HG03196 (cell line): ENCODE results near the gene COL17A1.

ENCODE experiments used
- ATAC-seq: cut with Tn5 transposase; IDR thresholded peaks from one replicate; pipeline ENCODE4 v1.9.1; 2021; ENCODE audit not compliant: unreplicated experiment

Gene COL17A1

DNA sequence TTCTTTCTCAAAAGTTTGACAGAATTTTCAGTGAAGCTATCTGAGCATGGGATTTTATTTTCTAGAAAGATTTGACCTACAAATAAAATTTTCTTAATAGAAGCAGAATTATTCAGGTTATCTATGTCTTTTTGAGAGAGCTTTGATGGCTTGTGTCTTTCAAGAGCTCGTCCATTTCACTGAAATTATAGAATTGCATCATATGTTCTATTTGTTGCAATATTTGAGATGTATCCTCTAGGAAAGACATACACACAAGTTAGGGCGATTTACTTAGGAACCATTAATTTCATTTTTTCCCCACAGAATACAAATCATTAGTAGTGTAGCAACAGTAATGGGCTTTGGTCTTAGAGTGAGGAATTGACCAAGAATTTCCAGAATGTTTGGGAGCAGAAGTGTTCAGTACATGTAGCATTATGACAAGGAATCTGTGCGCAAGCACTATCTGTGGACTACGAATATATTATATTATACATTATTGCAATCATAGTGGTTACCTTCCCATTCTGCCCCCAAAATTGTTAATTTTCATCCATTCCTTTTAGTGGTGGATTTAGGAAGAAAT is 12.8 kb upstream of the COL17A1 start:
- no peak for ATAC-seq

DNA sequence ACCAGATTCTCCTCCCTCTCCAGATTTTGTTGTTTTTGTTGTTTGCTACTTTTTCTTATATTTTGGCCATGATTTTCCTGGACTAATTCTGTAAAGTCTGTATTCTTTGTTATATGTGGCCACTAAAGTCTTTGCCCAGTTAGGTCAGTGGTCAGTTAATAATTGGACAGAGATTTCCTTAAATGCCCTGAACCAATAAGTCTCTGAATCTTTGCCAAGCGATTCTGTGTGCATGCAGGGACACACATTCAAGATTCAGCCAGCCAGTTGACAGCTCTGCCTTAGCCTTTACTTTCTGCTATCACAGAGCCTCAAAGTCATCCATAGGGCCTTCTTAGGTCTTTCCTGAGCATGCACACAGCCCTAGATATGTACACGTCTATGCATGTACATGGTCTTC is 11.0 kb upstream of the COL17A1 start:
- no peak for ATAC-seq

DNA sequence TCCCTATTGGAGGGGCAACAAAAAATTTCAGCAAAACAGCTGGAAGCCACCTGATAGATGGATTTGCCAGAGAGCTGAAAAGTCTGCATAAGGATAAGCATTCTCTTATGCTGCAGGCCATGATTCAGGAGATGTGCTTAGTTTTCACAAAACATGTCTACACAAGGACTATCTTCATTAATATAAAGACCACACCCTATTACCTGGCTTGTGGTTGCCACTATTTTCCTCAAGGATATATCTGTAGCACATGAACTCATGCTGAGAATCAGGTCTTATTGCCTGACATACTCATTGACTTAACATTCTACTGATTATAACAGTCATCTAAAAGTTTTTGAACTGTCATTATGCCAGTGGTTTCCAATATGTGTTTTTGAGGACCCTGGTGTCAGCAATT is 7.1 kb upstream of the COL17A1 start:
- no peak for ATAC-seq

DNA sequence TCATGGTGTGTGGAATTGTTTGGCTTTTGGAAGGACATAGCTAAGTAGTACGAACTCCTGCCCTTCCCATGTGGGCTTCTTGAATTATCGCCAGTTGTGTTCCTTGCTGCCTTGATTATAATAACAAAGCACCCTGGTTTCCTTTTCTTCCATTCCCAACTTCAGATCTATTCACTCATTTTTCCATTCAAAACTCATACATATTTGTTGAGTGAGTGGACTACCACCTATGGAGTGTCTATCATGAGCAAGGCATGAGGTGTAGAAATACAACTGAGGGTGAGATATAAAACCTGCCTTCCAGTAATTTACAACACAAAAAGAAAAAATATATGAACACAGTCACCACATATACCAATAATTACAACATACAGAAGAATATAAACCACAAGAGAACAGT is 4.9 kb upstream of the COL17A1 start:
- ATAC-seq, result no peak

DNA sequence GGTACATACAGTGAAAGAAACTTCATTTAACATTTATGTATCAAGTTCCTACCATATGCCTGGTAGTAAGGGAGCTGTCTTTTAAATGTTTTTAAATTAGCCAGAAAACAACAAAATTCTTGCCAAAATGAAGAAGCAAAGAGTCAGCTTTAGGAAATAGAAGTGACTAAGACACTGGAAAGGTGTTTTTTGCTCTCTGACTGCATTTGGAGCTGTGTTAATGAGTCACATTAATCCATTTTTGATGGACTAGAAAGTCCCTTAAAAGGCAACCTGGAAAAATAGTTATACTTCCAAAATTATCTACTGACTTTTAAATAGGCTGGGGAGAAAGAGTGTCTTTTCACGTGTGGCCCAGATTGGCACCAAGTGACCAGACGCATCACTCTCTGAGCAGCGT is 3.9 kb upstream of the COL17A1 start:
- ATAC-seq, result no peak

DNA sequence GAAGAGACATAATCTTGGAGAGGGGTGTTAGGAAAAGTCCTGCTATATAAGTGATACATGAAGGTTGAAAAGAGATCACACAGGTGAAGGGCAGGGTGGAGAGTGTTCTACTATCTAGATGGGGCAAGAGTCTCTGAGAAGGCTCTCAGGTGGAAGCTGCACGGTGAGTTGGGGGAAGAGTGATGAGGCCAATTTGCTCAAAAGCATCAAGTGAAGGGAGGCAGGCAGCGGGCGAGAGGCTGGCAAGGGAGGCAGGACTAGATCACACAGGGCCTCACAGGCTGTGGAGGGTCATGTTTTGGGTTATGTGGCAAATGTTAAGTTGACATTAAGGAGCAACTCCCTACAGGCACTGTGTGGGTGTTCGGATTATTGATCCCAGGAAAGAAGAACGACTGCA is 2.6 kb upstream of the COL17A1 start:
- no peak for ATAC-seq

DNA sequence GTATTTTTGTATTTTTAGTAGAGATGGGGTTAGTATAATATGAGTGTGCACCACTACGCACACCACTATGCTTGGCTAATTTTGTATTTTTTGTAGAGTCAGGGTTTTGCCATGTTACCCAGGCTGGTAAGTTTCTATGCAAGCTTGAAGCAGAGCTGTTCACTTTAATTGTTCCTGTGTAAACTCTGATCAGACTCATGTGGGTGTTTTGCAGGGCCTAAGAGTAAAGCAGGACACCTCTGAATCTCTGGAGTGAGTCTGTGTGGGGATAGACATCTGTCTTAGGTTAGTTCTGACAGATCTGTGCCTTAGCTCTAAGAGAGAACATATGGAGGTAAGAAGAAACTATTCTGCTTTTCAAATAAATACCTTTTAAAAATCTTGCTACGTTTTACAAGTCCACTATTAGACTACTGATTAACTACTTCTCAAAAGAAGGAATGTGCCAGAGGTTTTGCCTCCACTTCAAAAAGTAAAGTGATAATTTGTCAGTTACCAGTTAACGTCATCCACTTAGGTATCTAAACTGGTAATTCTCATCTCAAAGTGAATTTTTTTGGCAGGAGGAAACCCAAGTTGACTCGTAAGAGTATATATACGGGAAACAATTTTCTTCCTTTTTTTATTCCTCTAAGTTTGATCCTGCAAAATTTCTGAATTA is 1.1 kb downstream of the COL17A1 start:
- no peak for ATAC-seq

DNA sequence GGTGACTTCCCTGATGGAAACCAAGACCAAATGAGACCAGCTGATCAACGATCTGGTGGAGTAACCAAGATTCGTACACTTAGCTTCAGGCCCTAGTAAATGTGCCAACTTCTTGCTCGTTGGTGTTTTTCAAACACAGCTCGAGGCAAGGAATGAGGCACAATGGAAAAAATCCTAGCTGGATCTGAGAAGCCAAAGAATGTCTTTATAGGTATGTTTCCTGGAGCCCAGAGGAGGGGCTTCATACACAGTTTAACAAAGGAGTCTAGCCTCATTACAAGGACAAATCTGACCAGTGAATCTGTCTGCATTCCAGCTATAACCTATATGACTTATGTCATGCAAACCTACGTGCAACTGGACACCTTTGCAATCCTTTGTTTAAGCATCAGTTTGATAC is 3.7 kb downstream of the COL17A1 start:
- no peak for ATAC-seq

DNA sequence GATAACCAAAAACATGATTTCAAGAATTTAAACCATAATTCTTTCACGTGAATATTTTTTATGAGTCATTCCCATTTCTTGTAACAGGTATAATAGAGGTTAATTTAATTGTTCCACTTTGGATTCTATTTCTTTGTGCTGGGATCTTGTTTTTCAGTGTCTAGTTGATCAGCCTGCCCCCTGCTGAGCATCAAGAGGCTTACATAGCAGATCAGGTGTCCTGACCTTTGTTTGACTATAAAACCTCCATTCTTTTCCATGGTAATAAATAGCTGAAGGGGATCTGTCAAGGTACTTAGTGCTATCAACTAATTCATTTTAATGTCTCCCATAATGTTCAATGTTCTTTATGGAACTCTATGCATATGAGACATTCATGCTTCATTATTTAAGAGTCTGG is 4.9 kb downstream of the COL17A1 start:
- ATAC-seq, result no peak

DNA sequence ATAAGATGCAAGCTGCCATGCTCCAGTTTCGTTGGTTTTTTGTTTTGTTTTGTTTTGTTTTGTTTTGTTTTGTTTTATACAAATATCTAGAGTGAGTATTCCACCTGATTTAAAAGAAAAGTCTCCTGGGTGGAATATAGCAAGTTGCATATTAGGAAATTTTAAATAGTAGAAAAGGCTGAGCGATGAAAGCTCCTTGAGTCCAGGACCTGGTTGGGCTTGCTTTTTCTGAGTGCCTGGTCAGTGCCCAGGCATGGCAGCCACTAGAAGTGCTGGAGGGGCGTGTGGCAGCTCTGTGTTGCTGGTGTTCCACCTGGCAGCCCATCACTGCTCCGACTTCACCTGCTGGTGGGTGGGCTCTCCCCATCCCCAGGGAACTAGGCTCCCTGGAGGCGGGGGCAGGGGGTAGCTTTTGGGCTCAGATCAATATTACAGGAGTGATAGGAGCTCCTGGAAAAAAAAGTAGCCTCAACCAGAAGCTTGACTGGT is 8.0 kb downstream of the COL17A1 start:
- ATAC-seq, result no peak

DNA sequence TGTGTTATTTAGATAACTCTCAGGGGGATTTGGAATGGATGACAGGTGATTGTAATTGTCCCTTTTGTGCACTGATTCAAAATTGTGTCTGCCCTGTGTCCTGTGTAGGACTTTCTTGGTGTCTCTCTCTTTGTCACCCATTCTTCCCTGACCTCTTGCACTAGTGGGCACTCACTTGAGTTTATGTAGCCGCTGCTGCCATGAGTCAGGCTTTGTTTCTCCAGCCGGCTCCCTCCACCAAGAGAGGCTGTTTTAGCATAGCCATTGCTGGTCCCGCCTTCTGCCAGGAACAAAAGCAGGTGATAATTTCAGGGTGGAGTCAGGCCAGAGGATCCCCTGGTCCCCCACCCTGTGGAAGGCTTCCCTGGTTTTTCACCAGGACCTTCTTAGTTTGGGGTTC is 8.4 kb downstream of the COL17A1 start:
- ATAC-seq, result no peak

DNA sequence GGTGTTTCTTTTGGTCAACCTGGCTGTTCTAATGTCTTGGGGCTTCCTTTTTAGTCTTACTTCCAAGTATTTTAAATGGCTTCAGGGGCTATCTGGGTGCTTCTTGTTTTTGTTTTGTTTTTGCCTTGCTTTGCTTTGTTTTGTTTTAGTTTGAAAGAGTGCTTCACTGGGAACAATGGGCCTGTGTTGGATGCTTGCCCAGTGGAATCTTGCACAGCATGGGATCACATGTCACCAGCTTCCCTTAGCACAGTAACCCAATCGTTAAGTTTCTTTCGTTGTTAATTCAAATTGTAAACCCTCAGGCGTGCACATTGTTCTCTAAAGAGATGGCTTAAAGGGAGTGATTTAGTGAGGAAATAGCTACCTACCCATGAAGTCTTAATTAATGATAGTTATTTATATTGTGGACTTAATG is 8.9 kb downstream of the COL17A1 start:
- no peak for ATAC-seq

DNA sequence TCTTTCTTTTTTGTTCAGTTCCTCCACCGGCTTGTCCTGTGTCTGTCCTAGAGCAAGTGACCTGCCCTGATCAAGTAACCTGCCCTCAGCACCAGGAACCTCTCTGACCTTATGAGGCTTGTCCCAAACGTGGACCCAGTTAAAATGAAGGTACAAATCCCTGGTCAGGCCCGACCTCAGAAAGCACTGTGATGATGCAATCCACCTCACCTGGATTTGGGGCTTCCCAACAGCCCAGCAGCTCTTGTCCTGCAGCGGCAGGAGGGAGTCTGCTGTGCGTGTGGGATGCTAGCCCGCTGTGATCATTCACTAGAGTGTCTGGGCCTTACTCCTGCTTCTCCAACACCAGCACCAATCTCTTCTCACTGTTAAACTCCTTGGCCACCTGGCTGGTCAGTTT is 11.2 kb downstream of the COL17A1 start:
- ATAC-seq, result no peak

DNA sequence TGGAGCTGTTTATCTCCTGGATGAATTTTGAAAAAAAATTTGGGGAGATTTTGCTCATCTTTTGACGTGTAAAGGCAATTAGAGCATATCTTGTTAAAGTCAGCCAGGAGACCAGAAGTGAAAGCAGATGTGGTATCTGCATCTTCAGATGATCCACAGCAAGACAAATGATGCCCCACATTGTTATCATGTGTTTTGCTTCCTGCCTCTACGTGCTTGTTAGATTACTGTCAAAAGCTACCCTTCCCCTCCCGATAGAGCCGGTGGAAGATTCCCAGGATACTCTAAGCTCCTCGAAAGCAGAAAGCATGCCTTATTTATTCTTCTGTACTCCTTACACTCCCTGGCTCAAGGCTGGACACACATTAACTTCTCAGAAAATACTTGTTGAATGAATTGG is 12.9 kb downstream of the COL17A1 start:
- no peak for ATAC-seq

DNA sequence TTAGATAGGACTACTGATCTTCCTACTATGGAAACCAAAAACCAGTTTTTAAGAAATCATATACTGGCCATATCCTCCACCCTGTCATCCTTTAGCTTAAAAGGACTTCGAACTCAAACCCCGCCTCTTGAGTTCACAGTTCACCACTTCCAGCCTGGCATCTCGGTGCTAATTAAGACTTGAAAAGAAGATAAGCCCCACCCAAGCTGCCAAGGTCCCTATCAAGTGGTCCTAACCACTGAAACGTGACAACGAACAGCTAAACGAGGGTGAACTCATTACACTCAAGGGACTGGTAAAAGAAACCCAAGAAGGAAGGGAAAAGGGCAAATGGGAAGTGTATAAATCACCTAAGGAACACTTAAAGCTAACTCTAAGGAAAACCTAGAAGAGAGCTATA is 16.1 kb downstream of the COL17A1 start:
- no peak for ATAC-seq

DNA sequence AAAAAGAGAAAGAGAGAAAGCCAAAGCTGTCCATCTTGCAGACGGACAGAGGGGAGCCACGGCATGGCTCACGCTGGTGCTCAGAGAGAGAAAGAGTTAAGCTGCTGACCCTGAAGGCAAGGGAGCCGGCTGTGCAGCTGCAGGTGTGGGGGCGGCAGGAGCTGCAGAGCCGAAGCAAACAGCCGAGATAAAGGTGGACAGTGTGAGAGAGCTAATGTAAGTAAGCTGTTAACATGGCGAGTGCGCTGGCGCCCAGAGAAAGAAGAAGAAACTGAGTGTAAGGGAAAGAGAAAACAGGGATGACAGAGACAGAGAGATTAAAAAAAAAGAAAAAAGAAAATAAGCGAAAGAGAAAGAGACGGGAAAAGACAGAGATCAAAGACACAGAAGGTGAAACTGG is 18.2 kb downstream of the COL17A1 start:
- ATAC-seq, result no peak

DNA sequence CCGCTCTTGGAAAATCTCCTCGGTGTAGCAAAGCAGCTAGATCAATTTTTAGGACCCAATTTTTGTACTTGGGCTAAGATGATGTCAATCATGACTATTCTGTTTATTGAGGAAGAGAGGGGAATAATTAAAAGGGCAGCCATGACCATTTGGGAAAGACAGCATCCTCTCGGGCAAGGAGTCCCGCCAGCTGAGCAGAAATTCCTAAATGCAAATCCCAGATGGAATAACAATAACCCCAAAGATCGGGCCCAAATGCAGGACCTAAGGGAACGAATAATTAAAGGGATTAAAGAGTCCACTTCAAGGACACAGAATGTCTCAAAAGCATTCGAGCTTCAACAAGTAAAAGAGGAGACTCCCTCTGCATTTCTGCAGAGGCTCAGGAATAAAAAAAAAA is 18.7 kb downstream of the COL17A1 start:
- ATAC-seq, result no peak

DNA sequence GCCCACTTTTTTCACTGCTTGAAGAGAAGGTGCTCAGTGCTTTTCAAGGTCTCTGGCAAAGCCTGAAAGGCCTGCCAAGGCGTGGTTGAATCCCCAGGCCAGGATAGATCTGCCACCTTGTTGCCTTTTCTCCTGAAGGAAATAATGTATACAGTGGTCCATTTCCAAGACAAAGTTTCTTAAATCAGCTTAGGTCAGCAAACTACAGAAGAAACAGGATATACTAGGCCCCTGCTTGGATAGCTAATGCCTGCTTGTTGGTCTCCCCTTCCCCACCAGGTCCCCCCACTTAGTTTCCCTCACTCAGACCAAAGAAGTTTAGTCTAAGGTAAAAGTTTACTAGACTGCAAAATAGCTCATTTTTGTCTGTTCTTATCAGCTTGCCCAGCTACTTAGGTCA is 19.9 kb downstream of the COL17A1 start:
- ATAC-seq, result no peak

DNA sequence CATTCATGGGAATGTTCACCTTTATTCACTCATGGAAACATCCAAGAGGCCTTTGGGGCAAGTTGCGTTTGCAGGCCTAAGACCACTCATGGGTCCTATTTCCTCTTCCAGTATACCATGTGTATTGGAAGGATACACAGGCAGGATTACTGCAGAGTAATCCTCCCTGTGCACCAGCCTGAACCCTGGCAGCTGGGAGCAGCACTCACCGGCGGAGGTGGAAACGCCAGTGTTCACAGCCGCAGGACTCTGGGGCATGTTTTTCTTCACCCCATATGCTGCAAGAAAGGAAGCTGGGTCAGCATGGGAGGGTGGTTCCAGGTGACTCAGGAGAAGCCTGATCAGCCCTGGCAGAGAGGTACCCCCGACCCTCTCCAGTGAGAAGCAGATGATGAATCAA is 24.5 kb downstream of the COL17A1 start:
- no peak for ATAC-seq

DNA sequence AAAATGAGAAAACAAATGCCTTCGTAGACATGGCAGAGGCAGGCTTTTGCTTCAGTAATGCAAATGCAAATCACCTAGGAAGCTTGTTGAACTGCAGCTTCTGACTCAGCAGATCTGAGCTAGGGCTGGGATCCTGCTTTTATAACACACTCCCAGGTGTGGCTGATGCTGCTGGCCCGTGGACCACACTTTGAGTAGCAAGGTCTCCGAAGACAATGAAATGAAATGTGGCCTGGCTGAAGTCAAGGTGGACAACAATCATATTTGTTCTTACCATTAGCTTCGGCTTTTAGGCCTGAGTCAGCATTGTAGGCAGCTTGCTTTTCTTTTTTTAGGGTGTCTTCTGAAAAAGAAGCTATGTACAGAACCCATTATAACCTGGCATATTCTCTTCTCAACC is 26.3 kb downstream of the COL17A1 start:
- ATAC-seq, result no peak

DNA sequence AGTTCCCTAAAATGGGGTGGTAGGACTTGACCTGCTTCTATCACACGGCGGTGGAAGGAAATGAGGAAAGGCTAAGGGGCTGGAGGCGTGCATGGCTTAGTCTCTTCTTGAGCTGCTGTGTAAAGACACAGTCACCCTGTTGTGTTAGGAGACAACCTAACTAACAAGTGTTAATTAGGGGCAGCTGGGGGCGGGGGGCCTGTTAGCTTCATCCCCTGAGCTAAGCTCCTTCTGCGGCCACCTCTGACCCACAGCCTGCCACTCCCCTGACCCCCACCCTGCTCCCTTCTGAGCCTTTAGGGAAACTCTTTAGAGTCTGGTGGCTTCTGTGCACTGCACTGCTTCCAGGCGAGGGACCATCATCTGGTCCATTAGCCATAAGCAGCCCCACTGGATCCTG is 28.0 kb downstream of the COL17A1 start:
- ATAC-seq, result no peak

DNA sequence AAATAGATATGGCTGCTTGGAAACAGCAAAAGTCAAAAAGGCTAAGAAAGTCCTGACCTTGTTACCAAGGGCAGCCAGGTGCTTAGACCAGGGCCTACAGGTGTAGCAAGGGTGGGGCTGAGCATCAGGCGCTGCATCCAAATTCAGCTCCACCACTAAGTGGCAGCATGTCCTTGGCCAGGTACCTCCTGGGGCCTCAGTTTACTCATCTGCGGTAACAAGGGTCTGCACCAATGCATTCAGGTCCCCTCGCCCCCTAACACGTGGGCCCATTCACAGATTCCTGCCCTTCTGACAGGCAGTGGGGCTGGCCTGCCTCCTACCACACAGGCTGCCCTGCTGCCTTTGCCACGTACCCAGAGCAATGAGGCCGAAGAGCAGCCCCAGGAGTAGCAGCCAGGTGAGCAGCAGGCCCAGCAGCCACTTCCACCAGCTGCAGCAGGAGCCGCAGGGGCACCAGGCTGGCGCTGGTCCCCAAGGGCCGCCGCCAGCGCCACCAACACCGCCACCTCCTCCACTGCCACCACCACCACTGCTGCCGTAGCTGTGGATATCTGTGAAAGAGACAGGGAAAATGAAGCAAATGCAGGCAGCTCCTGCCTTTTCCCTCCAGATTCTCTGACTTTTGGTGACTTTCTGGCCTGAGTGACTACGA is 28.9 kb downstream of the COL17A1 start:
- no peak for ATAC-seq

DNA sequence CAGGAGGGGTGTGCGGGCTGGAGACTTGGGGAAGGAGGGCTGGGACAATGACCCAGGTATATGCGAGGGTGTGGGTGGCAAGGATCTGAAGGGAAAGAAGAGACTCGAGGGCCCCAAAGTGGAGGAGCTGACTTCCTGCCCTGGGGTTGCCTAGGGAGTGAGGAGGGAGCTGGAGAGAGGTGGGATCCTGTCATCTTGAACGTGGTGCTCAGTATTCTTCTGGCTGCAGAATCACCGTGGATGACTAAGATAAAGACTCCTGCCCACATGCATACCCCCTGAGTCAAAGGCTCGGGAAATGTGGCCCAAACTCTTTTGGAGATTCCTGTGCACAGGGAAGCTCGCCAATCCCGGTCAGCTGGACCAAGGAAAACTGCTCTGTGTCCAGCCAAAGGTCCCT is 31.2 kb downstream of the COL17A1 start:
- ATAC-seq, result no peak
